GM21423 (cell line): Measurements from ENCODE around the gene DAD1.
"Not testable (repeated sequence)": the region's sequence is repeated elsewhere in the genome, so short reads cannot be mapped to it uniquely, and the experiment has no call there.

Source experiments
- ATAC-seq: cut with Tn5 transposase; IDR thresholded peaks from one replicate; pipeline ENCODE4 v1.9.1; 2021; ENCODE audit warnings: mild to moderate bottlenecking, moderate library complexity; ENCODE audit not compliant: unreplicated experiment

DAD1 gene

DNA sequence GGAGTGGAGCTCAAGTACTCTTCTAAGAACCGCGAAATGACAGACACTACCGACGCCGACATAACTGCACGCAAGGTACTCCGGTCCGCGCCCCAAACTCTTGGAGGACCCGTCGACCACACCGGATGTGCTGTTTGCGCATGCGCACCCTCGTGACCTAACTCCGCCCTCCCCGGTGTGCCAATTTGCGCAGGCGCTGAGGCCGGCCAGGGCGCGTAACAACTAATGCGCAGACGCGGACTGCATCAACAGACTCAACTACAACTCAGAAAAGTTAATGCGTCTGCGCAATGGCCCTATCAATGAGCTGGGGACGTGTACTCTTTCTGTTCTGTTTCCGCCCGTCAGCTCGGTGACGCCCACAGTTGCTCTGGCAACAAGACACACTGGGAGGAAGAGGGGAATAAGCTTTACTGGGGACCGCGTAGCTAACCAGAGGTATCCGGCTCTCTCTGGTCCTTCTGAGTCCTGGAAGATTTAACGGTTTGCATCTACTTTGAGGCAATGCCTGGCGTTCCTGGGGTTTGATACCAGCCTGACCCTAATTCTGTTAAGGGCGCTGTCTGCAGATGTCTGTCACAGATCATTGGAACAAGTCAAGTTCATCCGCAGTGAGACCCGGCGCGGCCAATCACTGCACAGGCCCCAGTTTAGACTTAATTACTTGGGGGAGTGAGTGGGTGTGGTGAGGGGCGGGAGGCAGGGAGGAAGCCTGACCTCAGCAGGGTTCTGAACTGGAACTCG lies at the start of gene DAD1:
Gene DAD1, minus strand, starts transcription at position 129 of the 744 bp plus-strand sequence. Its CDS starts 67 bp downstream, at position 62.
- peak; percentile 90 for ATAC-seq

DNA sequence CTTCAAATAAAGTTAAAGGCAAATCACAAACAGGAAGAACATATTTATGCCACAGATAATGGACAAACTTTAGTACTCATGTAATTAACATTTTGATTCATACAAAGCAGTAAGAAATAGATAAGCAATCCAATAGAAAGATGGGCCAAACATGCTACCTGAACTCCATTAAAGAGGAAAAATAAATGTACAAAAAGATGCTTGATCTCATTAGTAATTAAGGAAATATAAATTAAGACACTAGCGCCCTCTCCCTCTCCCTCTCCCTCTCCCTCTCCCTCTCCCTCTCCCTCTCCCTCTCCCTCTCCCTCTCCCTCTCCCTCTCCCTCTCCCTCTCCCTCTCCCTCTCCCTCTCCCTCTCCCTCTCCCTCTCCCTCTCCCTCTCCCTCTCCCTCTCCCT lies 47.0 kb upstream of the DAD1 start:
- not testable (repeated sequence) for ATAC-seq

- ATAC-seq: no peak
These were observed 45.3 kb upstream of the DAD1 start for GRCh38 chr14:22634233-22634900.

DNA sequence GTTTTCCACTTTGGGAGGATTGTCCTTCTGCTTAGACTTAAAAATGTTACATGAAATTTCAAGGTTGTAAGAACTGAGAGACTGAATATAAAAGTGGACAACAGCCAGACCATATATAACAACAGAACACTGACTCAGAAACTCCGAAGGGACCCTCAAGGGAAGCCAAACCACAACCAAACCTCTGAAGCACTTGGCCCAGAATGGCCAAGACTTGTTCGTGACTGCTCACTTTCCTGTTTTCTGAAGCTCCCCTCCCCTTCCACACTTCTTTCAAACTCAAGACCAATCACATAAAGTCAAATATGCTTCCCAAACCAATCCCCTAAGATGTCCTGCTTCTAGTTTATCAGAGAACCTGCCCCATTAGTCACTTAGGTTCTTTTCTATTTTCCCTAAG lies 41.5 kb upstream of the DAD1 start:
- no peak for ATAC-seq

- no peak for ATAC-seq
These were observed 41.0 kb upstream of the DAD1 start for GRCh38 chr14:22630066-22630465.

- ATAC-seq: no peak
These were observed 40.3 kb upstream of the DAD1 start for GRCh38 chr14:22629361-22629760.

DNA sequence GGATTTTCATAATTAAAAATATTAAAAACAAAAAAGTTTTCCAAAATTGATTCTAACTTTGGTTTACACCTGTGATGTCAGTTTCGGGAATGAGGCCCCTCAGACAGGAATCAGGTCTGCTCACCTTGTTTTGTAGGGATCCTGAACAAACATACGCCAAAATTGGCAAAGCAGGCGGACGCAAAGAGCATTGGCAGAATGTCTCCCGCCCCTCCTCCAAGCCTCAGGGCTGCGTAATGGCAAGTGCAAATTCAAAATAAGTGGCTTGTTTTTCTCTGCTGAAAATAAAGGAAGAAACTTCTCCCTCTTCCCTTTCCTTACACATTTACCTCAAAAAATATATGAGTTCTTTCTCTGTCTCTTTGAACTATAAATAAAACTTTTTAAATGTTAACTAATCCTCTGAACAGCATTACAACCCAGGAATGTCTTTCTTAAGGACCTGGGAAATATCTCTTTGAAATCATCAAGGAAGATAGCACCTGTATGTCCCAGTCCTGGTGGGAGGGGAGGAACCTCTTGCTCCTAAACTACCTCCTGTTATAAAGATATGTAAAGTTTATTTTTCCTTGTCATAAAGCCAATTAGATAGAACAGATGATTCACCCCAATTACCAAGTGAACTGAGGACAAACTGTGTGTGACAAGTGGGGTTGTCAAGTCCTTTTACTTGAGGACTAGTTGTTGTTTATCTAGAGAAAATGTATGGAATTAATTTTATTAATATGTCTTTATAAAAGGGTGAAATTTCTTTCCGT lies 38.7 kb upstream of the DAD1 start:
- ATAC-seq: no peak

DNA sequence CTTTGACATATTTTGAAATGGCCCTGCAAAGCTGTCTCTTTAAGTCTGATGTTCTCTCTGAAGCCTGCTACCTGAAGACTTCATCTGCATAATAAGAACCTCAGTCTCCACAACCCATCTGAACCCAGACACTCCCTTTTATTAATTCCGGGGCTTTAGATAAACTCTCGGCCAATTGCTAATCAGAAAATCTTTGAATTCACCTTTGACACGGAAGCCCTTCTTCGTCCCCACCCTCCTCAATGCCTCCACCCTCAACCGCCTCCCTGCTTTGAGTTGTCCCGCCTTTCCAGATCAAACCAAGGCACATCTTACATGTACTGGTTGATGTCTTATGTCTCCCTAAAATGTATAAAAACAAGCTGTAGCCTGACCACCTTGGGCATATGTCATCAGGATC lies 37.6 kb upstream of the DAD1 start:
- ATAC-seq: no peak

- ATAC-seq: no peak
These were observed 34.0 kb upstream of the DAD1 start for GRCh38 chr14:22623047-22623446.

GRCh38 chr14:22622255-22622654 lies 33.2 kb upstream of the DAD1 start:
- ATAC-seq: no peak

DNA sequence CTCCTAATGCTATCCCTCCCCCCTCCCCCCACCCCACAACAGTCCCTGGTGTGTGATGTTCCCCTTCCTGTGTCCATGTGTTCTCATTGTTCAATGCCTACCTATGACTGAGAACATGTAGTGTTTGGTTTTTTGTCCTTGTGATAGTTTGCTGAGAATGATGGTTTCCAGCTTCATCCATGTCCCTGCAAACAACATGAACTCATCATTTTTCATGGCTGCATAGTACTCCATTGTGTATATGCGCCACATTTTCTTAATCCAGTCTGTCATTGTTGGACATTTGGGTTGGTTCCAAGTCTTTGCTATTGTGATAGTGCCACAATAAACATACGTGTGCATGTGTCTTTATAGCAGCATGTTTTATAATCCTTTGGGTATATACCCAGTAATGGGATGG lies 26.7 kb upstream of the DAD1 start:
- not testable (repeated sequence) for ATAC-seq

DNA sequence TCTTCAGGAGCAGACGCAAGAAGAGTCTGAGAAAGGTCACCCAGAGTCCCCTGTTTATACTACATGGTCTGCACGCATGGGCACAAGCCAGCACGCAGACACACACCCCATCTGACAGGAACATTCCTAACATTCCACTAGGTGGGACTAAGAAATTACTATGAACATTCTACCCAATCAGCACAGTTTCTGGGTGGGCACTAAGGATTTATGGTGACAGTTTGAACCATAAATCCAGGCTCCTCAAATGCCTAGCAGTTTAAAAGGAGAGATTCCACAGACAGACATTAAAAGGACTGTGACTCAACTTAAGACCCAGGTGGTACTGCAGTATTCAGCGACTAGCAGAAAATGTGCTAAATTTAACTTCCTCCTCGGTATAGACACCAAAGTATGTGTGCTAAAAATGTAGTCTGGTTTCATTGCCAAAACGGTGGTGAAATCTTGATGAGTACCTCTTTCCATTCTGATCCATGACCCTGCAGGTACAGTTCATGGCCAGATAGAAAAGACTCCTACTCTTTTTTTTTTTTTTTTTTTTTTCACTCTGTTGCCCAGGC lies 25.3 kb upstream of the DAD1 start:
- ATAC-seq: no peak

DNA sequence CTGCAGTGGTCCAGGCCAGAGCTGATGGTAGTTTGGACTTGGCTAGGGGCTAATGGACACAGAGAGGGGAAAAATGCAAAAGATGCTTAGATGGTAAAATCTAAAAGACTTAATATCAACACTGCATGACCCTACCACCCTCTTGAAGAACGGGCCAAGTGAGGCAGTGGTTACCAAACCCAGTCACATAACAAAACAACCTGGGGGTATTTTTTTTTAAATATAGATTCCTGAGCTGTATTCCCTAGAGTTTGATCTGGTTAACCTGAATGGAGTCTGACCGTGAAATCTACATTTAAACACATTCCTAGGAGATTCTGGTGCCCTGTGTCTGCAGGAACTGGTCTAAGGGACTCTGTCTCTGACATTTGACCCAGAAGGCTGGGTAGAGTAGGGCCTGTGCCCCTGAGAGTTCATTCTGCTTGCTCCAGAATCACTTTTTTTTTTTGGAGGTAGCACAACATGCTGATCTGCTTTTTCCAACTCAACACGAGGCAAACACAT lies 24.8 kb upstream of the DAD1 start:
- no peak for ATAC-seq

- ATAC-seq: no peak
These were observed 24.2 kb upstream of the DAD1 start for GRCh38 chr14:22613106-22613695.

DNA sequence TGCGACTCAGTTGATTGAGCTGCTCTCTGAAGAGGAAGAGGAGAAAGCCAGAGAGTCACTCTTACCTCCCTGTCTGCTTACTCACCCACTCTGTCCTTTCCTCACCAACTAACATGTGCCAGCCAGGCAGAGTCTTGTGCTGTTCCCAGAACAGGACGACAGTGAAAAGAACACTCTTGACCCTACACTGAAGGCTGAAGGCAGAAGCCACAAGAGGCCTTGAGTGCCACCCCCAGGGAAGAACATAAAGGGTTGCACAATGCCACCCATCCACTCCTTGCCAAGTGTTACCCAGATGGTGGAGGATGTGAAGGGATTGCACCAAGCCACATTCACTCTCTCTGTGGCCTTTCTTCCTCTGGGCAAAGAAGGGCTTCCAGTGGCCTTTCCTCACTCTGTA lies 21.9 kb upstream of the DAD1 start:
- ATAC-seq: no peak

GRCh38 chr14:22607291-22607690 lies 18.3 kb upstream of the DAD1 start:
- ATAC-seq: no peak

DNA sequence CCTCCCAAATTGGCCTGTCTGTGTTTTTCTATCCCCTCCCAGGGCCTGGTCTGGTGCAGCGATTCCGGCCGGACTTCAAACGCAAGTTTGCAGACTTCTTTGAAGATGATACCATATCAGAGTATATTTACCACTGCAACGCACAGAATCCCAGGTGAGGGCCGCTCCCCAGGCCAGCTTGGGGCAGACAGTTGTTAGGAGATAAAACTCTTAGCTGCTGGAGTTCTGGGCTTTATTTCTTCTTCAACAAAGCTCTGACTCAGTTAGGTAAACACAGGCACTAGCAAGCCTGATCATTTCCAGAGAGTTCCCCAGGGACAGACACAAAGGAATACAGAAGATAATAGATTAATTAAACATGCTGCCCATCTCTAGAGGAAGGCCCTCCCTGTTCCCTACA lies 17.4 kb upstream of the DAD1 start:
- ATAC-seq: no peak

DNA sequence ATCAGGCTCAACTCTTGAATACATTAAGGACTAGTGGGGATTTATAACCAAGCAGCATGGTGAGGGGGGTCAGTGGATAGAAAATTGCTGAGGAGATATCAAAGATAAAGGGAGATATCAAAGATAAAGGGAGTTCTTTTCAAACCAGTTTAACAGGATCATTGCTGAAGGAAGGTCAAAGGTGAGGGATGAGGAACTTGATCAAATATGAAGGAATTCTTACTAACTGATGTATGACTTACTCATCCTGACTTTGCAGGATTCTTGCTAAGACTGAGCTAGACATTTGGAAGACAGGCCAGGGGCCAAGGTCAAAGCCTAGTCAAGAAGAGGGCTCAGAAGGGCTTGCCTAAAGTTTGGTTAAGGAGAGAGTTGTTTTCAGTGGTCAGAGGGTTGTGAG lies 13.8 kb upstream of the DAD1 start:
- ATAC-seq: no peak

DNA sequence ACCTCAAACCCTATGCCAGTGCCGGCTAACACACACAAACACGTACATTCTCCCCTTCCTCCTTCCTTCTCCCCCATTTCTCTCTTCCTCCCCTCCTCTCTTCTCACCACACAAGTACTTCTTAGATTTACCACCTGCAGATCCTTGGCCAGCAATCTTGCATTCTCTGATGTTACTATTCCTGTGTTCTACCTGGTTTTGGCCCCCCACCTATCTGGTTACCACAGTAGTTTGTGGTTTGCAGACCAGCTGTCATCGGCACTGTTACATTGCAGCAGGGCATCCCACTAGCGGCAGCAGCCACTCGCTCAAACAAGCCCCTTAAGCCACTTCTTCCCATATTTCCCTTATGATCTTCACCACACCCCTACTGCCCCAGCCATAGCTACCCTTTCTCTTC lies 13.0 kb upstream of the DAD1 start:
- ATAC-seq: no peak

DNA sequence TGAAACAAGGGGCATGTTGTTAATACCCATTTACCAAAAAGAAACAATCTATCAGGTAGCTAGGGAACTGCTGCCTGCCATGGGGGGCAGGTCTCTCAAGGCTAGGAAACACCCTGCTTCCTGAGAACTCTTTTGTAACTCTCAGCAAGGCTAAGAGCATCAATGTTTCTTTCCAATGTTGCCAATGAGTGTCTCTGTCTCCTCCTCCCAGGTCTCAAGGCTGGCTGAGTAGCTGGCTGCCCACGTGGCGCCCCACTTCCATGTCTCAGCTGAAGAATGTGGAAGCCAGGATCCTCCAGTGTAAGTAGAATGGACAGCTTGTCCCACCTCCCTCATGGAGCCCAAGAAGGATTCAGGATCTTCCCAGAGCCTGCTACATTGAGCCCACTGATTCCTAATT lies 12.4 kb upstream of the DAD1 start:
- no peak for ATAC-seq

GRCh38 chr14:22600027-22600426 lies 11.0 kb upstream of the DAD1 start:
- no peak for ATAC-seq
